Activated T-cell treated with anti-CD3 and anti-CD28 coated beads for 24 hours (primary cell): Measurements from ENCODE around the gene TANGO2.

Source experiments
- DNase-seq: peaks from one replicate; pipeline ENCODE4 v3.0.0-alpha.2; 2020; ENCODE audit warnings: low read depth

The TANGO2 gene

DNA sequence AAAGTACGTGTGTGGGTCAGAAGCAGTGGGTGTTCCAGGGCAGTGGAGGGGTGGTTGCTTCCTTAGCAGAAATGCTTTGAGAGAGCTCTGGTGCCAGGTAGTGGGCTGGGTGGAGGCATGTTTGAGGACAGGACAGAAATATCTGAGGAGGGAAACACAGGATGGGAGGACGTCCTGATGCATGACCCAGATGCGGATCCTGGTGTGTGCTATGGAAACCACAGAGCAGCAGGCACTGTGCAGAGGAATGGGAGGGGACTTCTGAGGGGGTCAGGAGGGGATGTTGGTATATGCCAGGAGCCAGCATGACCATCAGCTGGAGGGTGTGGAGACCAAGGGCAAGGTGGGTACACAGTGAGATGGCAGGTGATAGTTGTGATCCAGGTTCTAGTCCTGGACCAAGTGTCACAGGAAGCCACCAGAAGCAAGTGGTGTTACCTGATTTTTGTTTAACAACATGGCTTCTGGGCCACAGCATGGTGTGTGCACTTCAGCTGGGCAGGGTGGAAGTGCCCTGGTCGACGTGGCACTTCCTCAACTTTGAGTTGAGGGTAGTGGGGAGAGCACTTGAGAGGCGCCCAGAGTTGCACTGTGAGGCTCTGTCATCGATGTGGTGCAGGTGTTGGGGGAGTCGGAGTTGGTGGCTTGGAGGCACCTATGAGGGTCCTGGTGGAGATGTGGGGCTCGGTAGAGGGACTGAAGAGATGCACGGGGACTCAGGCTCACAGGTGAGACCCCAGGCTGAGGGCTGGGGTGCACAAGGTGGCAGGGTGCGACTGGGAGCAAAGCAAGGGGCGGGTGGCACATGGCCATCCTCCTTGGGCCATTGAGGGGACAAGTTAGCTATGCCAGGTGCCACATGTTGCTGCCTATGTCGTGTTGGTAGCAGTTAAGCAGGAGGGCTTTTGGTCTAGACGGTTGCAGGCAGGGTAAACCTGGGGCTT lies 66.7 kb downstream of the TANGO2 start:
- DNase-seq: no peak

DNA sequence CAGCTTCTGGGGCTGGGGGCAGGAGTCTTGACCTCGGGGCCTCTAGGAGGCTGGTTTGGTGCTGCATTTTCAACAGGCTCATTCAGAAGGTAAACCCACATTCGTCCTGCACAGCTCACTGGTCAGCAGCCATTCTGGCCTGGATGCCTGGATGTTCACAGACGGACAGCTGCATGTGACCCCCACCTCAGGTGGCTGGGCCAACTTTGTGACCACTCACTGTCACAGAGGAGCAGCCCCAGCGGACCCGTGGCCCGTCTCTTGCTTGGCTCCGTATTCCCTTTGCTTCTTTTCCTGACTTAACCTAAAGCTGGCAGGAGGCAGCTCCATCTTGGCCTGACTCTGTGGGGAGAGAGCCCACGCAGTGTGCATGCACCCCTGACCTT lies 67.3 kb downstream of the TANGO2 start:
- DNase-seq: no peak

DNA sequence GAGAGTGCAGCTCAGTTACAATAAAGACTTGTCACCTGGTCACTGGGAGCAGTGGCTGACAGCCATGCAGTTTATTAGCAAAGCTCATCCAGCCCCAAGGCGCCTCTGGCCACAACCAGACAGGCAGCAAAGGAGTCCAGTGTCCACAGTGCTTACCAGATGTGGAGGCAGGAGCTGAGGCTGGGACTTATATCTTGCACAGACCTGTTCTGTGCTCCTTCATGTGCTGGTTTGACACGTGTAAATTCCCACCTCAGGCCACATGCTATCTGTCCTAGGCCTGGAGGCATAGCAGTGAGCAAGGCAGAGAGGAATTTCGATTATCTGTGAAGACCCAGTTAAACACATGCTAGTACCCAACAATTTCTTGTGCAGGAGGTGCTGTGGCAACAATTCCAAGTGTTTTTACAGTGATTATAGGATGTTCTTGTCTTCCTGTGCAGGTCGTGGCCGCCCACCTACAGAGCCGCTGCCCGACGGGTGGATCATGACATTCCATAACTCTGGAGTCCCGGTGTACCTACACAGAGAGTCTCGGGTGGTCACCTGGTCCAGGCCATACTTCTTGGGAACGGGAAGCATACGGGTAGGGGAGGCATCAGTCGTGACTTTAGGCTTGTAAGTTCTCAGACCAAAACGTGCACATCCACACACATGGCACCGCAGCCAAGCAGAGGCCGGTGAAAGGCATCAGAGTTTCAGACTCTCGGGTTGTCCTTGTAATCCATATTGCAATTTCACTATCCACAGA lies 68.5 kb downstream of the TANGO2 start:
- no peak for DNase-seq

DNA sequence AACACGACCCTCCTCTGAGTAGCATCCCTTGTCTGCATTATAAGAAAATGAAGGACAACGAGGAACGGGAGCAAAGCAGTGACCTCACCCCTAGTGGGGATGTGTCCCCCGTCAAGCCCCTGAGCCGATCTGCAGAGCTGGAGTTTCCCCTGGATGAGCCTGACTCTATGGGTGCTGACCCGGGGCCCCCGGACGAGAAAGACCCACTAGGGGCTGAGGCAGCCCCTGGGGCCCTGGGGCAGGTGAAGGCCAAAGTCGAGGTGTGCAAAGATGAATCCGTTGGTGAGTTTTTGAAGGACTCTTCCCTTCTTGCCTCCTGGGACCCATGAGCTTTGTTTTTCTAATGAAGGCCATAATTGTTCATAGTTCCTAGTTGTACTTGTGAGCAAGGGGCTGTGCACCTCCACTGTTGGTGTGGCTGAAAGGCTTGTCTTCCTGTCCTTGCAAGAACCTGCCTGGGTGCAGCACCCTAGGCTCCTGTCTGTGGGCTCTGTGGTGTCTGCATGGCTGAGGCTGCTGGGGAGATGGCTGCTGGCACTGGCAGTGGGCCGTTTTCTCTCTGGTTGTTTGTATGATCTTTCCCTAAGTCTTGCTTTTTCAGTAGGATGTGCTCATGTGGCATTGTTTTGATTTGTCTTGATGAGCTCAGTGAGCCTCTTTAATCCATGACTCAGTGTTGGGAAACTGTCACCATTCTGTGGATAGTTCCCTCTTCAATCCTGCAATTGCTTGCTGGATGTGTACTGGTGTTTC lies 69.2 kb downstream of the TANGO2 start:
- no peak for DNase-seq

DNA sequence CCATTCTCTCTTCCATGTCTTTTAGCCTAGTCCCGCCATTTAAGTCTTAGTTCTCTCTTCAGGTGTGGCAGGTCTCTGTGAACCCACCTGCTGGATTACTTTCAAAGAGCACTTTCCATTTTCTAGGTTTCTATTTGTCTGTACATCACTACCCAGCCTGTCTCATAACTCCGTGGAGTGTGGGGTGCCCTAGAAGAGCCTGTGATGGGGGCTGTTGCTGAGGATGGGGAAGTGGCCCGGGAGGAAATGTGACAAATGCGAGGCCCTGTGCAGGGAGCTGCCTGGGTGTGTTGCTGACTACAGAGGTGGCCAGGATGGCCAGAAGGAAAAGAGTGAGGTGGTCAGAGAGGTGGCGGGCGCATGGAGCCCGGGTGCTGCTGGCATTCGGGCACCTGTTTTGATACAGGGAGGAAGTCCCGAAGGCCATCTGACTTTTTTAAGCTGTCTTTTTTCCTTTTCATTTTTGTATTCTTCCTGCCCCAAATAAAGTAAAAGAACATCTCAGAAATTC lies 69.9 kb downstream of the TANGO2 start:
- no peak for DNase-seq

DNA sequence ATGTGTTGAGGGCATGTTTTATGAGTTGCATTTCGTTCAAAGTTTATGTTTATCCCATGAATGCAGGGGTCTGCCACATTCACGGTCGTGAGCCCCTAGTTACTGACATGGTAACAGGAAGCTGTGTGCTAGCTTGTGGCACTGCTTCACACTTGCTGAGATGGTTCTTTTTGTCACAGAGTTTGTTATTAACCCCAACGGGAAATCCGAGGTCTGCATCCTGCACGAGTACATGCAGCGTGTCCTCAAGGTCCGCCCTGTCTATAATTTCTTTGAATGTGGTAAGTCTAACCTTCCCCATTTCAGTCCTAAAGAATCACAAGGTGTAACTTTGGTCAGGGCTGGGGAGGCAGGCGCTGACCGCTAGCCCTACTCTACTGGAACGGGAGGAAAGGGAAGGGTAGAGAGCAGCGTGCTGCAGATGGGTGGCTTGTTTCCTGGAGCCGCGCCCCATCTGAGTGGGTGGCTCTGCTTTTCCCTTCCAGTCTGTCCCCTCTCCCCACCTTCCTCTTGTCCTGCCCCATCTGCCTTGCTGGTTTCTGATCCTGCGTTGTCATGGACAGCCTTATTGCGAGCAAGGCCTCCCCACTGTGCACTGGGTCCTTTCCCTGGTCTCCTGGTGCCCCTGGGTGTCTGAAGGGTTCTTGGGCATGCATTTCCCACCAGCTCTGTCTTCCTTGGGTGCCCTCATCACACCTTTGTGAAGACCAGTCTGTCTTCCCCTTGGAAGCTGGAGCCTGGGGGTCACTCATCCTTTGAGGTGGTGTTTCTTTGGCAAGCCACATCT lies 71.0 kb downstream of the TANGO2 start:
- DNase-seq: no peak

DNA sequence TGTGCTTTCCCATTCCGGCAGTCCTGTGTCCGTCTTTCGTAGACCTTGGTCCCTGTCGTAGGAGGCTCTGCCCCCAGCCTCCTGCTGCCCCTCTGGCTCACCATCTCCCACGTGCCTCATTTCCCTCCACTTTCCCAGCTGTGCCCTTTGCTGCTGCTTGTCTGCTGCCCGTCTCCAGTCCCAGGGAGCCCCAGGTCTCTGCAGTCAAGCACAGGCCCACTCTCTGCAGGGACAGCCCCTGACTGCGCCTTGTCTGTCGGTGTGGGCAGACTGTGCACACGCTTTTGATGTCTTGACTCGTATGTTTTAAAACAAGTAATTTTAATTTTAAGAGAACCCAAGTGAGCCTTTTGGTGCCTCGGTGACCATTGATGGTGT lies 71.6 kb downstream of the TANGO2 start:
- DNase-seq: no peak

DNA sequence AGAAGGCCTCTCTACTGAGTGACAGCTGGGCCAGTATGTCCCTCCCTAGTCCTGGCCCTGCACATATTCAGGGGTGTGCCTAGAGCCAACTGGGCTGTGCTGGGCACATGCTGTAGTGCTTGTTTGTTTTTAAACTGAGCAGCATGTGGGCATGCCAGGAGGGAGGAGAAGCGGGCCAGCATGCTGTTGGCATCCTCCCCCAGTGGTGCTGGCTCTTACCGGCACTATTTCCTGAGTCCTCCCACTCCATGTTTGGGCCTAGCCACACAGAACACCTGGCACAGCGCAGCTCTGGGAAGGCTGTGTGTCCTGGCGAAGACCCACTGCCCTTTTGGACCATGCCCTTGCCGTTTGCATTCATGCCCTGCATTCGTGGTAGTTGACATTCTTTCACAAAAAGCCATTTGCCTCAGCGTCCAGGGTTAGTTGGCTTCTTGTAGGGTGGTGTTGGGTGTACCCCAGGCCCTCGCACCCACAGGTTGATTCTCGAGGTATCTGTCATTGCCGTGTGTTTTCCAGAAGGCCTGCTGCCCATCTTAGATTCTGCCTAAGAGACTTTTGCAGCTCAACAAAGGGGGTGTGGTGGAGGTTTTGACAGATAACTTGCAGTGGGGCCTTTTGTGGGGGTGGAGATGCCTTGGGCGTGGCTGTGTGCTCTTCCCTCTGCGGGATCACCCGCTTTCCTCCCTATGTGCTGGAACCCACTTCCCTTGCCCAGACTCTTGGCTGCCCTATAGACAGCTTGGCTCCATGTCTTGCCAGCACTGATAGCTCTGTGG lies 72.7 kb downstream of the TANGO2 start:
- no peak for DNase-seq

DNA sequence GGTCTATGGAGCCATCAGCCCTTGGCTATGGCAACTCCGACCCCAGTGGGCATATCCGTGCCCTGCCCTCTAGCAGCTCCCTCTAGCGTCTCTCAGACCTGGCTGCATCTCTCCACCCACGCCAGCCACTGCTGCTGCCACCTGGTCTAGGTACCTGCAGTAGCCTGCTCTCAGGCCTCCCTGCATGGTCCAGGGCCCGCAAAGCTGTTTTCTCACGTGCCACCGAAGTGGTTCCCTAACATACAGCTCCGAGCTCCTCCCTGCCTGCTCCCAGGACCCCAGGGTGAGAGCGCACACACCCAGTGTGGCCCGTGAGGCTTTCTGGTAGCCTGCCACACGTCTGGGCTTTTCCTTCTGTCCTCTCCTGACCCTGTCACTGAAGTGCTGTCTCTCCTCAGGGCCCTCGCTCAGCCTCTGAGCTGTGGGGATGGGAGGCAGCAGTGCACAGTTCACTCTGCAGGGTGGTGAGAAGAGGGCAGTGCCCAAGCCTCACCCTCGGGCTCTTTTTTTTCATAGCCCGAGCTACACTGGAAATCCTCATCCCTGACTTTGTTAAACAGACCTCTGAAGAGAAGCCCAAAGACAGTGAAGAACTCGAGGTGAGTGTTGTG lies 73.4 kb downstream of the TANGO2 start:
- no peak for DNase-seq

DNA sequence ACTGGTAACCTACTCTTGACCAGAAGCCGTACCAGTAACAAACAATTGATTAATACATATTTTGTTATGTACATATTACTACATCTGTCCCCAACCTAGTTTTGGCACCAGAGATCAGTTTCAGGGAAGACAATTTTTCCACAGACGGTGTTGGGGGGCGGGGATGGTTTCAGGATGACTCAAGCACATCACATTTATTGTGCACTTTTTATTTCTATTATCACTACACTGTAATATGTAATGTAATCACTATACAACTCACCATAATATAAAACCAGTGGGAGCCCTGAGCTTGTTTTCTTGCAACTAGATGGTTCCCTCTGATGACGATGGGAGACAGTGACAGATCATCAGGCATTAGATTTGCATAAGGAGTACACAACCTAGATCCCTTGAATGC lies 74.6 kb downstream of the TANGO2 start:
- no peak for DNase-seq

DNA sequence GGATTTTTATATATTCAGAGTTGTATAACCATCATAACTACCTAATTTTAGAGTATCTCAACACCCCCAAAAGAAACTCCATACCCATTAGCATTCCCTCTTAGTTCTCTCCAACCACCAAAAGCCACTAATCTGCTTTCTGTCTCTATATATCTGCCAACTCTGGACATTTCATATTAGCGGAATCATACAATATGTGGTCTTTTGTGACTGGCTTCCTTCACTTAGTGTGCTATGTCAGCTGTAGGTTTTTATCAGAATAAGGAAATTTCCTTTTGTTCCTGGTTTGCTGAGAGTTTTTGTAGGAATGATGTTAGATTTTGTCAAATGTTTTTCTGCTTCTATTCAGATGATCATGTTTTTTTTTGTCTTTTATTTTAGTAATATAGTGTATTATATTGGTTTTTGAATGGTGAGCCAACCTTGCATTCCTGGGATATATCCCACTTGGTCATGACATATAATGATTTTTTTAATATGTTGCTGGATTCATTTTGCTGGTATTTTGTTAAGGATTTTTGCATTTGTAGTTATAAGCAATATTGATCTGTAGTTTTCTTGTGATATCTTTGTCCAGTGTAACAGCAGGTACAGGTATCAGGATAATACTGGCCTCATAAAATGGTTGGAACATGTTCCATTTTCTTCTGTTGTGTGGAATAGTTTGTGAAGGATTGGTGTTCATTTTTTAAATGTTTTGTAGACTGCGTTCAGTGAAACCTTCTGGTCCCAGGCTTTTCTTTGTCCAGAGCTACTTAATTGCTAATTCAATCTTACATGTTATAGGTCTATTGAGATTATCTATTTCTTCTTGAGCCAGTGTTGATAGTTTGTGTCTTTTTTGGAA lies 75.9 kb downstream of the TANGO2 start:
- DNase-seq: no peak

DNA sequence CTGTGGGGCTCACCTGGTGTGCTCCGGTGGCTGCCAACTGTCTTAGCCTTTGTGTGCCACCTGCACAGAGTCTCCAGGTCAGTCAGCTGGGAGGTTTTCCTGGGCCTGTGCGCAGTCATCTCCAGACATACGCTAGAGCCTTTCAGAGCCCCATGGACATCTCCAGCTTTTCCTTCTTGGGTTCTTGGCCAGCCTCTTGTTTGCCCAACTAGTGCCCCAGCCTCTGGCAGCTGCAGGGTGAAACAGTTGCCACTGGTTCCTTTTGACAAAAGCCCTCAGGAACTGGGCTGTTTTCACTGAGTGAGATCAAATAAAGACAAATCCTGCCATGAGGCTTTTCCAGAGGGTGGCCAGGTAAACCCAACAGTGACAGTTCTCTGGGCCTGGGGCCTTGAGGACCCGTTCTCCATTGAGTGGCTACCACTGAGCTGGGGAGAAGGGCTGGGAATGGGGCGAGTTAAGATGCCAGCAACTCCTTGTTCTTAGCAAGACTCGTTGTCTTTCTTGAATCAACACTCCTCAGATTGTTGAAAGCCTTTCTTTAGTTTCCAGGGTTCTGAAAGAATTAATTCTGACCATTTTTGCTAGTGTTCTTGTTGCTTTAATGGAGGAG lies 78.3 kb downstream of the TANGO2 start:
- DNase-seq: no peak

DNA sequence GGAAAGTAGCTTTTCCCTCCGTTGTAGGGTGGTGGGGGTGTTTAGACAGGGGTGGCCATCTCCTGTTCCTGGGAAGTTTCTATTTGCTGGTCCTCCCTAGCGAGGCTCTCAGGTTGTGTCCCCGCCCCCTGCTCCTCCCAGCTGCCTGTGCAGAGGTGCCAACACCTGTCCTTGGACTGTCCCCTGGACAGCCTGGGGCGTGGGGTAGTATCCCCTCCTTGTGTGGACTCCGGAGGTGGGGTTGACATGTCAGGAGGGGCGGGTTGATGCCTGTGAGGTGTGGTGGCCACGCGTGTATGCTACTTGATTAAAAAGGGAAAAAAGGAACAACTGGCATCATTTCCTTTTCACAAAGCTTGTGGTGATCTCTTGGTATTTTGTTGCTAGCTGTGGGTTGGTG lies 80.7 kb downstream of the TANGO2 start:
- DNase-seq: no peak

DNA sequence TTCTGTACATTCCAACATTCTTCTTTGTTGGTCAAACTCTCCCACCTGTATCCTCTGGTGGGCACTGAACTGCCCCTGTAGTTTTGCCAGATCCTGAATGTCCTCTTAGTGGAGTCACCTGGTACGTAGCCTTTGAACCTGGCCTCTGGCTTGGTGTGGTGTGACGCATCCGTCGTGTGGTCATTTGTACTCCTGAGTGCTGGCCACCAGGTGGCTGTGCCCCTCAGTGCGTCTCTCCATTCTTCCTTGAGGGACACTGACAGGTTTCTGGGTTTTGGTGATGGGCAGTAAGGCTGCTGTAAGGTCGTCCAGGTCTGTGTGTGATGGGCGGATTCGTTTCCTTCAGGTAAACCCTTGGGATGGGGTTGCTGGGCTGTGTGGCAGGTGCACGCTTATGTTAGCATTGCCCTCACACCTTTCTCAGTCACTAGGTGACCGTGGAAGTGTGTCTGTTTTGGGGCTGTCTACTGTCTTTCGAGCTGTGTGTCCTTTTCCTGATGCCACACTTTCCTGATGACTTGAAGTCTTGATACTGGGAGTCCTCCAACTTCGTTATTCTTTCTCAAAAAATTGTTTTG lies 81.4 kb downstream of the TANGO2 start:
- no peak for DNase-seq

DNA sequence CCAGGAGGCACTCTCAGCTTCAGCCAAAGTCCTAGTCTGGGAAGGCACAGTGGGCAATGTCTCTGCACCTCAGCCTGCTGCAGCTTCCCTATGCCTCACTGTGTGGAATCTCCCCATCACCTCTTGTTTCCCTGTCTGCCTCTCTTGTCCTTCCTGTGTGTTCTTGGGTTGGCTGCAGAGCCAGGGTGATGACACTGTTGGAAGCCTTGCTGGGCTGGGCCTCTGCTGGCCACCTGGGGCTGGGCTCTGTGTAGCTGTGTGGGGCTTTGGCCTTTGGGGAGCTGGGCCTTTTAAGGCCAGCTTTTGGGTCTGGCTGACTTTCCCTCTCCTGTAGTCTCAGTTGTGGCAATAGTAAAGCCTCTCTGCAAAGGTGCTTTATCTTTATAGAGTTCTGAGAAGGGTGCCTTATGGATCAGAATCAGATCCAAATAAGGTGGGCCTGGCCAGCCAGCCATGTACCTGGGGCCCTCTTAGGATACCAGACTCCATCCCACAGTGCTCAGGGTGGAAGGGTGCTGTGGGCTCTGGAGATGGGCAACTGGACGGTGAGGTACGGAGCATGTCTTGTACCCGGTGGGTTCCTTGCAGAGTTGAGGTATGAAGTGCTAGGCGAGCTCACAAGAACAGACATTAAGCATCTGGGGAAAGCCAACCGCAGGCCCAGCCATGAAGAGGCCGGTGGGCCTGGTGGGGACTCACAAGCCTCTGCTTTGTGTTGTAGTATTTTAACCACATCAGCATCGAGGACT lies 84.7 kb downstream of the TANGO2 start:
- no peak for DNase-seq

DNA sequence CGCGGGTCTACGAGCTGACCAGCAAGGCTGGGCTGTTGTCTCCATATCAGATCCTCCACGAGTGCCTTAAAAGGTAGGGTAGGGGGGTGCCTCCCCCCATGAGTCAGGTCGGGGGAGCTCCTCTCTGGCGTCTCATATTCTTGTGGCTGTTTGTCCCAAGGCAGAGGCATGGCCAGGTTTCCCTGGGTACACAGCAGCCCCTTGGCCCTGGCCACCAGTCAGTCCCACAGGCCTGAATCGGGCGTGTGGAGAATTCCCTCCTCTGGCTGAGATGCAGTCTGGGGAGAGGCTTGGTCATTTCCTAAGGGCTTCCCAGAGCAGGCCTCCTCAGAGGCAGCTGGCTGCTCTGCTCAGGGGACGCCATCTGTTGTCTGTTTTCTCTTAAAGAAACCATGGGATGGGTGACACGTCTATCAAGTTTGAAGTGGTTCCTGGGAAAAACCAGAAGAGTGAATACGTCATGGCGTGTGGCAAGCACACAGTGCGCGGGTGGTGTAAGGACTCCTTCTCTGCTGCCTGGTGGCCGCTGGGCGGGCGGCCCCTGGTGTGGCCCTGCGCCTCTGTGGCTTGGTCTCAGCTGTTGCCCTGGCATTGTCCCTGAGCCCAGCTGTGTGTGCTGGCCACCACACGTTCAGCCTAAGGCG lies 85.4 kb downstream of the TANGO2 start:
- no peak for DNase-seq

DNA sequence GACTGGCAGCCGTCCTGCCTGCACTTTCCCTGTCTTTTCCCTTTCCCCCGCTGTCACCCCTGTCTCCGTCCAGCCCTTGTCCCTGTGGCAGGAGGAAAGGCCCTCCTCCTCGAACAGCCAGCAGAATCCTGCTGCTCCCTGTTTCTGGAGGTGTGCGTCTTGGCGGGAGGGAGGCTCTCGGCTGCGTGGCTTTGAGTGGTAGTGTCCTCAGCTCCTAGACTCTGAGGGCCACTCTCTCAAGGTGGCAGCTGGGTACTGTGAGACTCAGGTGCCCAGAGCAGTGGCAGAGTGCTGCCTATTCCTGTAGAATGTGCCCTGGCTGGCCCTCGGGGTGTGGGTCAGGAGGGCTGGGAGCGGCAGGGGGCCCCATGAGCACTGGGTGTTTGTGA lies 85.9 kb downstream of the TANGO2 start:
- no peak for DNase-seq
